ENCODE data around the gene PLEKHM2.

The PLEKHM2 gene

GRCh38 chr1:15702722-15703550, 18.8 kb downstream of the PLEKHM2 start:
- DNase-seq: no peak

GRCh38 chr1:15703562-15703961, 19.4 kb downstream of the PLEKHM2 start:
- DNase-seq: no peak

GRCh38 chr1:15704526-15705183, 20.5 kb downstream of the PLEKHM2 start:
- DNase-seq: no peak

GRCh38 chr1:15705184-15705566, 21.1 kb downstream of the PLEKHM2 start:
- no peak for DNase-seq

GRCh38 chr1:15706751-15707150, 22.6 kb downstream of the PLEKHM2 start:
- DNase-seq: no peak

GRCh38 chr1:15707239-15707925, 23.3 kb downstream of the PLEKHM2 start:
- DNase-seq: no peak

GRCh38 chr1:15708486-15709137, 24.5 kb downstream of the PLEKHM2 start:
- DNase-seq: no peak

- no peak for DNase-seq
Observed at GRCh38 chr1:15709226-15709625, 25.1 kb downstream of the PLEKHM2 start.

GRCh38 chr1:15712168-15712567, 28.0 kb downstream of the PLEKHM2 start:
- no peak for DNase-seq

- no peak for DNase-seq
Observed at GRCh38 chr1:15714406-15715136, 30.5 kb downstream of the PLEKHM2 start.

GRCh38 chr1:15717418-15718125, 33.5 kb downstream of the PLEKHM2 start:
- no peak for DNase-seq

GRCh38 chr1:15718199-15718601, 34.1 kb downstream of the PLEKHM2 start:
- no peak for DNase-seq

- DNase-seq: no peak
Observed at GRCh38 chr1:15719381-15720120, 35.4 kb downstream of the PLEKHM2 start.

GRCh38 chr1:15720861-15721260, 36.7 kb downstream of the PLEKHM2 start:
- DNase-seq: no peak

- no peak for DNase-seq
Observed at GRCh38 chr1:15722411-15722810, 38.3 kb downstream of the PLEKHM2 start.

GRCh38 chr1:15722836-15723532, 38.9 kb downstream of the PLEKHM2 start:
- no peak for DNase-seq

- no peak for DNase-seq
Observed at GRCh38 chr1:15723631-15724246, 39.6 kb downstream of the PLEKHM2 start.

GRCh38 chr1:15724949-15725880, 41.1 kb downstream of the PLEKHM2 start:
- DNase-seq: no peak

GRCh38 chr1:15726508-15726907, 42.4 kb downstream of the PLEKHM2 start:
- DNase-seq: no peak
